ENCODE data around the gene HAAO. TPM values are rescaled to one million over a fixed set of nuclear protein-coding genes. Genes with fewer than 3 reads are reported as not detected.

HAAO gene
- total RNA-seq, 6 experiments from 2014 or later: 0.30 to 0.58 (median 0.47) TPM; not detected in 2

- Mint-ChIP-seq H3K27me3 (ENCODE audit: insufficient read depth) (peaks cover 9% of the 10 kb centered on the region), H3K36me3 (ENCODE audit: low read depth) (no peaks in the 10 kb centered on the region), H3K4me3 (no peak overlapping the region), H3K27ac (no peak overlapping the region), H3K4me1 (ENCODE audit: low read depth) (peaks cover 22% of the 10 kb centered on the region), H3K9me3 (no peaks in the 10 kb centered on the region)
- no peak for TF ChIP-seq CTCF (IDR thresholded peaks at IDR 0.05)
- DNase-seq: no peak
Measured at GRCh38 chr2:42823744-42824453, 31.5 kb upstream of the HAAO start.

GRCh38 chr2:42819160-42819559 is 26.8 kb upstream of the HAAO start:
- no peak for DNase-seq
- Mint-ChIP-seq H3K9me3 (peaks cover 1% of the 10 kb centered on the region), H3K4me3 (no peak overlapping the region), H3K27ac (no peak overlapping the region), H3K36me3 (ENCODE audit: low read depth) (peaks cover 2% of the 10 kb centered on the region; the same call in 1 of the 2 replicates), H3K27me3 (ENCODE audit: insufficient read depth) (peaks cover 8% of the 10 kb centered on the region), H3K4me1 (ENCODE audit: low read depth) (peaks cover 3% of the 10 kb centered on the region; the same call in 1 of the 2 replicates)
- no peak for TF ChIP-seq CTCF (IDR thresholded peaks at IDR 0.05)

GRCh38 chr2:42815726-42816125 is 23.3 kb upstream of the HAAO start:
- no peak for TF ChIP-seq CTCF (IDR thresholded peaks at IDR 0.05)
- no peak overlapping the region for H3K4me3 Mint-ChIP-seq
- peaks cover 6% of the 10 kb centered on the region for H3K9me3 Mint-ChIP-seq

GRCh38 chr2:42813763-42814162 is 21.4 kb upstream of the HAAO start:
- no peak overlapping the region for H3K27ac Mint-ChIP-seq
- peaks cover 4% of the 10 kb centered on the region for H3K27me3 Mint-ChIP-seq (ENCODE audit: insufficient read depth)
- H3K36me3 Mint-ChIP-seq (ENCODE audit: low read depth): peaks cover 7% of the 10 kb centered on the region; the same call in 1 of the 2 replicates
- peaks cover 6% of the 10 kb centered on the region for H3K9me3 Mint-ChIP-seq
- H3K4me3 Mint-ChIP-seq: no peak overlapping the region
- TF ChIP-seq CTCF (IDR thresholded peaks at IDR 0.05): no peak
- no peak for DNase-seq
- peaks cover 17% of the 10 kb centered on the region for H3K4me1 Mint-ChIP-seq (ENCODE audit: low read depth)

More at GRCh38 chr2:42815726-42816125, 23.3 kb upstream of the HAAO start:
- H3K4me1 Mint-ChIP-seq (ENCODE audit: low read depth): peaks cover 7% of the 10 kb centered on the region; the same call in 1 of the 2 replicates
- peaks cover 8% of the 10 kb centered on the region for H3K27me3 Mint-ChIP-seq (ENCODE audit: insufficient read depth)
- no peak for DNase-seq
- no peak overlapping the region for H3K27ac Mint-ChIP-seq
- H3K36me3 Mint-ChIP-seq (ENCODE audit: low read depth): peaks cover 7% of the 10 kb centered on the region; the same call in 1 of the 2 replicates

- Mint-ChIP-seq H3K27ac (no peak overlapping the region; the same call in 1 of the 2 replicates), H3K27me3 (ENCODE audit: insufficient read depth) (peaks cover 4% of the 10 kb centered on the region), H3K9me3 (peaks cover 6% of the 10 kb centered on the region), H3K36me3 (ENCODE audit: low read depth) (peaks cover 7% of the 10 kb centered on the region; the same call in 1 of the 2 replicates), H3K4me1 (ENCODE audit: low read depth) (peaks cover 18% of the 10 kb centered on the region), H3K4me3 (no peak overlapping the region)
- TF ChIP-seq CTCF (IDR thresholded peaks at IDR 0.05): peak; percentile 76
- peak; percentile 32 for DNase-seq
Measured at GRCh38 chr2:42812899-42813479, 20.6 kb upstream of the HAAO start.

All from HFFc6 (cell line).